ENCODE measurements around the gene KPNA1. TPM values are rescaled to one million over a fixed set of nuclear protein-coding genes. Genes with fewer than 3 reads are reported as not detected.
A peak's percentile ranks its signal among the peaks of the same experiment; 100 is the strongest.

KPNA1 gene
- total RNA-seq, 2 donors from 2014 or later, result 30.7 to 59.2 TPM

DNA sequence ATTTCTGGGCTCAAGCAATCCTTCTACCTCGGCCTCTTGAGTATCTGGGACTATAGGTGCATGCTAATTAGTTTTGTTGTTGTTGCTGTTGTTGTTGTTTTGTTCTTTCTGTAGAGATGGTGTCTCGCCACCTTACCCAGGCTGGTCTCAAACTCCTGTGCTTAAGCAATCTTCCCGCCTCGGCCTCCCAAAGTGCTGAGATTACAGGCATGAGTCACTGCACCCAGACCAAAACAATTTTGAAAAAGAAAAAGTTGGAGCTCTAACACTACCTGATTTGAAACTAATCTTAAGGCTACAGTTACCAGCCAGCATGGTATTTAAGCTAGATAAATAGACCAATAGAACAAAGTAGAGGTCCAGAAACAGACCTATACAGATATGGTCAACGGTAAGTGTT lies 29.8 kb downstream of the KPNA1 start:
- no peak for TF ChIP-seq CTCF (IDR thresholded peaks at IDR 0.05)
- Histone ChIP-seq H3K4me3 (no peak overlapping the region), H3K36me3 (no peaks in the 10 kb centered on the region), H3K27ac (peak overlapping the region in 1 of 2 donors; percentile 8), H3K4me1 (ENCODE audit: control insufficient read depth in 1 of 2, low read depth in 2 of 2) (peaks cover 15 to 24% of the 10 kb centered on the region in 2 donors), H3K9me3 (no peaks in the 10 kb centered on the region), H3K27me3 (replicated peaks; ENCODE audit: insufficient read depth) (no peaks in the 10 kb centered on the region)
- ATAC-seq (ENCODE audit: insufficient number of reproducible peaks, low FRiP score, low read depth) (no peak), DNase-seq (ENCODE audit: low spot score) (no peak)

GRCh38 chr3:122481390-122481789 lies 33.3 kb downstream of the KPNA1 start:
- no peak for TF ChIP-seq CTCF (IDR thresholded peaks at IDR 0.05)
- H3K4me3 ChIP-seq, result no peak overlapping the region

GRCh38 chr3:122476532-122476931 lies 38.2 kb downstream of the KPNA1 start:
- Histone ChIP-seq H3K4me1 (ENCODE audit: control insufficient read depth in 1 of 2, low read depth in 2 of 2) (peaks cover 0 to 4% of the 10 kb centered on the region in 2 donors), H3K9me3 (no peaks in the 10 kb centered on the region), H3K4me3 (no peak overlapping the region), H3K27ac (no peak overlapping the region), H3K27me3 (replicated peaks; ENCODE audit: insufficient read depth) (no peaks in the 10 kb centered on the region), H3K36me3 (no peaks in the 10 kb centered on the region)
- TF ChIP-seq CTCF (IDR thresholded peaks at IDR 0.05), result no peak
- no peak for ATAC-seq (ENCODE audit: insufficient number of reproducible peaks, low FRiP score, low read depth)
- no peak for DNase-seq (ENCODE audit: low spot score)

More at GRCh38 chr3:122481390-122481789, 33.3 kb downstream of the KPNA1 start:
- Histone ChIP-seq H3K4me1 (ENCODE audit: control insufficient read depth in 1 of 2, low read depth in 2 of 2) (peaks cover 15 to 24% of the 10 kb centered on the region in 2 donors), H3K9me3 (no peaks in the 10 kb centered on the region), H3K36me3 (no peaks in the 10 kb centered on the region), H3K27ac (no peak overlapping the region), H3K27me3 (replicated peaks; ENCODE audit: insufficient read depth) (no peaks in the 10 kb centered on the region)
- DNase-seq (ENCODE audit: low spot score) (no peak), ATAC-seq (ENCODE audit: insufficient number of reproducible peaks, low FRiP score, low read depth) (no peak)

GRCh38 chr3:122475316-122475715 lies 39.4 kb downstream of the KPNA1 start:
- Histone ChIP-seq H3K27me3 (replicated peaks; ENCODE audit: insufficient read depth) (no peaks in the 10 kb centered on the region), H3K36me3 (no peaks in the 10 kb centered on the region), H3K4me3 (no peak overlapping the region), H3K9me3 (no peaks in the 10 kb centered on the region), H3K27ac (no peak overlapping the region), H3K4me1 (ENCODE audit: control insufficient read depth in 1 of 2, low read depth in 2 of 2) (peaks cover 0 to 4% of the 10 kb centered on the region in 2 donors)
- no peak for TF ChIP-seq CTCF (IDR thresholded peaks at IDR 0.05)
- no peak for DNase-seq (ENCODE audit: low spot score)
- no peak for ATAC-seq (ENCODE audit: insufficient number of reproducible peaks, low FRiP score, low read depth)

- Histone ChIP-seq H3K4me1 (ENCODE audit: control insufficient read depth in 1 of 2, low read depth in 2 of 2) (peaks cover 4 to 18% of the 10 kb centered on the region in 2 donors), H3K9me3 (no peaks in the 10 kb centered on the region), H3K27ac (no peak overlapping the region), H3K36me3 (peaks cover 8% of the 10 kb centered on the region), H3K4me3 (no peak overlapping the region), H3K27me3 (replicated peaks; ENCODE audit: insufficient read depth) (no peaks in the 10 kb centered on the region)
- DNase-seq (ENCODE audit: low spot score), result no peak
- ATAC-seq (ENCODE audit: insufficient number of reproducible peaks, low FRiP score, low read depth), result no peak
- TF ChIP-seq CTCF (IDR thresholded peaks at IDR 0.05), result no peak
Observed at GRCh38 chr3:122469659-122470058, 45.1 kb downstream of the KPNA1 start.
